Stimulated activated CD4-positive, alpha-beta T cell treated with anti-CD3 and anti-CD28 coated beads, TNF-alpha, amount 100 ng/mL, for 48 hours (primary cell): ENCODE results near the gene RPS19.
"Not testable (repeated sequence)": the region's sequence is repeated elsewhere in the genome, so short reads cannot be mapped to it uniquely, and the experiment has no call there.

Experiments
- DNase-seq, 3 donors: peaks; one replicate each; pipeline ENCODE4 v3.0.0-alpha.2; 2020; ENCODE audit warnings: low read depth in 3 of 3

Gene RPS19

GRCh38 chr19:41901707-41902360, 41.8 kb downstream of the RPS19 start:
- no peak for DNase-seq

DNA sequence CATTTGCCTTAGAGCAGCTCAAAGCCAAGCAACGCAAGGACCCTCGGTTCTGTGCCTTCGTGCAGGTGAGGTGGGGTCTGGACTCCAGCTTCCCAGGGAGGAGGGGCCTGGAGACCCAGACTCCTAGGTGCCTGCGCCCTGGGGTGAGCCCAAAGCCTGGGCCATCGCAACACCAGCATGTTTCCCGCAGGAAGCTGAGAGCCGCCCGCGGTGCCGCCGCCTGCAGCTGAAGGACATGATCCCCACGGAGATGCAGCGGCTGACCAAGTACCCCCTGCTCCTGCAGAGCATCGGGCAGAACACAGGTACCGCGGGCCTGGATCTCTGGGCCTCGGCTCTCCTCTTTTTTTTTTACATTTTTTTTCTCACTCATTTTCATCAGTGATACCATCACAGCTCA, 42.5 kb downstream of the RPS19 start:
- DNase-seq: no peak

- DNase-seq: no peak
Measured at GRCh38 chr19:41903193-41903953, 43.3 kb downstream of the RPS19 start.

DNA sequence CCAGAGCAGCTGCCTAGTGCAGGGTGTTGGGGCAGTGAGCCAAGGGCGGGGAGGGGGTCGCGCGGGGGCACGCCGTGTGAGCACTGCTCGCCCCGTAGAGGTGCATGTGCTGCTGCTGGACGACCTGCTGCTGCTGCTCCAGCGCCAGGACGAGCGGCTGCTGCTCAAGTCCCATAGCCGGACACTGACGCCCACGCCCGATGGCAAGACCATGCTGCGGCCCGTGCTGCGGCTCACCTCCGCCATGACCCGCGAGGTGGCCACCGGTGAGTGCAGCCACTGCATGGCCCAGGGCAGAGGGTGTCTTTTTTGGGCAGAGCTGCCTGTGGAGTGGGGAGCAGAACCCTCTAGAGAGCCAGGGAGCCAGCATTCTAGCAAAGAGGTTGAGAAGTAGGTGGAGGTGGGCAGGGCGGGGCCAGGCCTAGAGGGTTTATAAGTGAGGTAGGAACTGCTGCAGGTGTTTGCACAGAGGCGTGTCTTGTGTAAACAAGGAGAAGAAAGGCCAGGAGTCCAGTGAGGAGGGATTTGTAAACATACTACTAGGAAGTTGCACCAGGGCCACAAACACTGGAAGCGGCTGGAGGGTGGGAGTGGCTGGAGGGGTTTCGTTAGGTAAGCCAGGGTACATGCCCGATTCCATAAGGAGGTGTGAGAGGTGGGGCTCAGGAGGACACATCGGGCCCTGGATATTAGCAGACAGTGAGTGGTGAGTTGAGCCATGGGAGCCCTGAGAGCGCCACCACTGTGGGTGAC, 44.2 kb downstream of the RPS19 start:
- DNase-seq: no peak

- DNase-seq: no peak
Measured at GRCh38 chr19:41905273-41906002, 45.4 kb downstream of the RPS19 start.

- DNase-seq: no peak
Measured at GRCh38 chr19:41906271-41906670, 46.2 kb downstream of the RPS19 start.

- no peak for DNase-seq
Measured at GRCh38 chr19:41906916-41907680, 47.0 kb downstream of the RPS19 start.

DNA sequence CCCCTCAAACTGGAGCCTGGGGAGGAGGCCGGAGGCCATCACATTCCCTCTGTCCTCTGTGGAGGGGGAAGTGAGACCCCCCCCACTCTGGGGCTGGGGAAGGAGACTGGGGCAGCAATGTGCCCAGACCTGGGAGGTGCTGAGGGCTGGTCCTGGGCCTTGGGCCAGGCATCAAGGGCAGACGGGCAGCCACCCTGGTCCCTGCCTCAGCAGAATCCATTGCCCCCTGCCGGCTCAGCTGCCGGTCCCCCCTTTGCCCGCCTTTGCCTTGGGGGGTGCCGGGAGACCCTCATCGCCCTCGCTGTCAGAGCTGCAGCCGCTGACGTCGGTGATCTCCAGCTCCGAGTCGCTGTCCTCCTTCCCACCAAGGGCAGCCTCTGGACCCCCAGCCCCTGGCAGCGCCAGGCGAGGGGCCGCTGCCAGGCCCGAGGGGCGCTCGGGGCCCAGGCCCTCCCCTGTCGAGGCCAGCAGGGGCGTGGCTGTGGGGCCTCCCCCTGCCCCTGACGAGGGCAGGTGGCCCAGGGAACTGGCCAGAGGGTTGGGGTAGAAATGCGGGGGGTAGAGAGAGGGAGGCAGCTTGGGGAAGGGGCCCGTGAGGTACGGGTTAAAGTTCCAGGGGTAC, 48.0 kb downstream of the RPS19 start:
- no peak for DNase-seq

DNA sequence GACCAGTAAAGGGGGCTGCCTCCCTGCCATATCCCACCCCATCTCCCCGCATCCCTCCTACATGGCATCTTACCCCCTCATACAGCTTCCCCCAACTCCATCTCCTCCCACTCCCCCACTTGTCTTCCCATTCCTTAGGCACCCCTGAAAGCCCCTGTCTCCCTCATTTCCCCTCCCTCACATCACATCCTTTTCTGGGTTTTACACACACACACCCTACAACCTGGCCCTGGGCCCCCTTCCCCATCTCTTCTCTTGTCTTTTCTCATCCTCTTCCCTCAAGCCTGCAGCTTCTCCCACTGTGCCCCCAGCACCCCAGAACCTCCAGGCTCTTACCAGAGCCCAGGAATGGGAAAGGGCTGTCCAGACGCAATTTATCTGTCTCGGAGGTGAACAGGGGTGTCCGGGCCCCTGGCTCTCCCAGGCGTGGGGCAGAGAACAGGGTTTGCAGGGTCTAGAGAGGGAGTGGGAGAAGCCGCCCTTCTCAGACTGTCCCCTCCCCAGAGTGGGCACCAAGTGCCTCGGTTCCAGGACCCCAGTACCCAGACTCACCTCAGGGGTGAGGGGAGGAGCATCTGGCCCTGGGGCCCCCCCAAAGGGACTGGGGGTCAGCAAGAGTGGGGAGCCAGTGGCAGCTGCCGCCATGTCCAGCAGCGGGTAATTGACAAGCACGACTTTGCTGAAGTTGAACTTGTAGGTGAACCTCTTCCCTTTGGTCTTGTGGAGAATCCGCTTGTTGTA, 48.8 kb downstream of the RPS19 start:
- no peak for DNase-seq

GRCh38 chr19:41909706-41910105, 49.7 kb downstream of the RPS19 start:
- DNase-seq: no peak

- DNase-seq: no peak
Measured at GRCh38 chr19:41910240-41910991, 50.4 kb downstream of the RPS19 start.

DNA sequence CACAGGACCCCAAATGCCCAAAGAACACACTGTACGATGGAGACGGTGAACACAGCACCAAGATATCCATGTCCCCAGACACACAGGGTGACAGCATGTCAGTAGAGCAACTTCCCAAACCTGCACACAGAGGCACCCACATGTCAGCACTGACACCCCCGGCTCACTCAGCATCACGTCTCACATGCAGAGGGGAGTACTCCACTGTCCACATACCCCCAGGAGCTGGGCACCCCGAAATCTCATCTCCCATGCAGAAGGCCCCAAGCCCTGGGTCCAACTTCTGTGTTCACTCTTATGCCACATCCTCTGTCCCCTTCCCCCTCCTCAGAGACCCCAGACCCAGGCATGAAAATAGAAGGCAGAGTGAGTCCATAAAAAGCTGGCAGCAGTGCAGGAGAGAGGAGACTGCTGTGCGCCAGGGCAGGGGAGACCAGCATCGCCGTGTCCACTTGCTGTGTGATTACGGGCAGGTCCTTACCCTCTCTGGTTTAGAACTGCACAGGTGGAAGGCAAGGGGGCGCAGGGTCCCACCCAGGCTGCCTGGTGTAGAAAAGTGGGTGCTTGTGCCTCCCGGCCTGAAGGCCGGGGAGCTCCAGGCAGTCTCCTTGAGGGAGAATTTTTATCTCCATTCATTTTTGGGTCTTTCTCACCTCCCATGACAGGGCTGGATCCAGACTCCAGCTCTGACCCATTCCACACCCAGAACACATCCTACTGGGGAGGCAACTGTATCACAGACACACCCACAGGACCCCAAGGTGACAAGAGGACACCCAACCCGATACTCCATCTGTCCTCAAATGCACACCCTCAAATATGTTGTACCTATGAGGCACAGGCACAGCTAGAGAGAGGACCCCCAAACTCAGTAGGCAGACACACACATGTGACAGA, 51.2 kb downstream of the RPS19 start:
- no peak for DNase-seq

DNA sequence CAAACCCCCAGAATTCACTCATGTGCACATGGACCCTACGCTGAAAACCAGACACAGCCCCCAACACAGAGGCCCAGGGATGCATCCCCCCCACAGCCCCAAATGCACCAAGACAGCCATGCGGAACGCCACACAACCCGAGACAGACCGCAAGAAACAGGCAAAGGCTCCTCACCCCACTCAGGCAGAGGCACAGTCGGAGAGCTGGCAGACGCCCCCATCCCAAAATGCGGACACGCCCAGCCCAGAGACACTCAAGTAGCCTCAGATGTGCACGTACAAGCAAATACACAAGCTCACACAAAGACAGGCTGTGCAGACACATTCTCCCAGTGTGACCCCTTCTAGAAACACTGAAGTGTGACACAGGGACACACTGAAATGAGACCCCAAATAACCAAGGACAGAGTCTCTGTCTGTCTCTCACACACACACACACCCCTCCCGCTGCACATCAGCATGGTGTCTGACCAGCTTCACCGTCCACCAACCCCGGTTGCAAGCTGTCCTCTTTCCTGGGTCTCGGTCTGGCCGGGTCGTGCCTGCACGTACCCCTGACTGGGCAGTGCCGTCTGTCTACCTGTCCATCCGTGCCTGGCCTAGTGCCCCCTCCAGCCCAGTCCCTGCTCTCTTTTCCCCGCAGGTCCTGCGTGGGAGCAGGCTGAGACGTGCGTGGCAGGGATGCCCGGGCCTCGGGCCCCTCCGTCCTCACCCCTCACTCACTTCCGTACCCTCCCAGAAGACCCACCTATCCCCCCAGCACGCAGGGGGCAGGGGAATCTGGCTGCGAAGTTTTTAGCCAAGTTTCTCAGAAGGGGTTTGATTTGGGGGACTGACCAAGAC, 52.1 kb downstream of the RPS19 start:
- DNase-seq: no peak

- DNase-seq: no peak
Measured at GRCh38 chr19:41912899-41913537, 53.0 kb downstream of the RPS19 start.

DNA sequence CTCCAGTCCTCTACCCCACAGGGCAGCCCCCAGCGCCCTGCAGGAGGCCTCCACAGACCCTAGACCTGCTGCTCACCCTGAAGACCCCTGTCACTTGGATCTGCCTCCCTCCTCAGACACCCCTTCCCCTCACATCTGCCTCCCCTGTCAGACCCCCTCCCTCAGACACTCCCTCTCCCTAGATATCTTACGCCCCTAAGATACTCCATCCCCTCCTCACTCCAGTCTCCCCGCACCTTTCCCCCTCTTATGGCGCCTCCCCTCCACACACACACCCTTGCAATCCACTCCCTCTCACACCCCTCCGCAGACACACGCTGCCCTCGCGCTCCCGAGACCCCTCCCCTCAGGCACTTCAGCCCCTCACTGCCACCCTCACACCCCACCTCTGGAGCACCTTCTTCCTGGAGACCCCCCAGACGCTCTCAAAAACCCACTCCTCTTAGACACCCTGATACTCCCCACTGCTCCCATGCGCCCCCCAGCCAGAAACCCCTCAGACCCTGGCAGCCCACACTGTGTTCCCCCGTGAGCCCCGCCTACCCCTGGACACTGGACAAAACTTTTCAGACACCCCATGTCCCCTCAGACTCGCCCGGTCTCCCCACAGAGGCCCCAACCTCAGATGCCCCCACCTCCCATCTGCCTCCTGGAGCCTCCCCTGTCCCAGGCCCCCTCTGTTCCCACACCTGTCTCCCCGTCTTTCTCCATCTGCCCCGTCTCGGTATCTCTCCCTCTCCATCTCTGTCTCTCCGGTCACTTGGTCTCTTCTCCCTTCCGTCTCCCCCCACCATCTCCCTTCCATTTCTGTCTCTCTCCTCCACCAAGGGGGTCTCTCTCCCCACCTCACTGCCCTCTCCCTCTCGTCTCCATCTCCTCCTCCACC, 53.7 kb downstream of the RPS19 start:
- no peak for DNase-seq

DNA sequence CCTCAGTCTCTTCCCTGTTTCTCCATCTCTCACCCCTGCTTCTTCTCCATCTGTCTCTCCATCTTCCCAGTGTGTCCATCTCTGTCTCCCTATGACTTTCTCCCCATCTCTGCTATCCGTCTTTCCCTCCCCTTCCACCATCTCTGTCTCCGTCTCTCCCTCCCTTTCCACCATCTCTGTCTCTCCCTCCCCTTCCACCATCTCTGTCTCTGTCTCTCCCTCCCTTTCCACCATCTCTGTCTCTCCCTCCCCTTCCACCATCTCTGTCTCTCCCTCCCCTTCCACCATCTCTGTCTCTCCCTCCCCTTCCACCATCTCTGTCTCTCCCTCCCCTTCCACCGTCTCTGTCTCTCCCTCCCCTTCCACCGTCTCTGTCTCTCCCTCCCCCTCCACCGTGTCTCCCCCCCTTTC, 54.4 kb downstream of the RPS19 start:
- DNase-seq: not testable (repeated sequence)
